Psoas muscle (tissue), 8 donors: ENCODE data around the gene NIPBL. TPM values are rescaled to one million over a fixed set of nuclear protein-coding genes. Genes with fewer than 3 reads are reported as not detected.
"Not testable (repeated sequence)": the region's sequence is repeated elsewhere in the genome, so short reads cannot be mapped to it uniquely, and the experiment has no call there.

Source experiments
- ATAC-seq, 4 donors: fragments of 200-7000 bp; cut with Tn5 transposase; one replicate each; pipeline ENCODE4 v1.9.1; 2020; ENCODE audit warnings: moderate library complexity in 3 of 4, mild to moderate bottlenecking in 2 of 4
- DNase-seq, 2 donors: peaks; one replicate each; pipeline ENCODE4 v3.0.0-alpha.2; 2020
- H3K27ac ChIP-seq: fragments of 200-600 bp; one replicate; pipeline ENCODE4 v1.8.0; 2022
- H3K27me3 ChIP-seq, 3 donors: fragments of 200-600 bp in 1 of 3; one replicate each; pipeline versions ENCODE4 v1.6.1 to v1.8.0; 2013 to 2022; ENCODE audit warnings: low read length in 2 of 3, mild to moderate bottlenecking in 2 of 3, moderate library complexity in 1 of 3; ENCODE audit not compliant: insufficient read depth in 3 of 3
- H3K36me3 ChIP-seq, 2 donors: fragments of 200-600 bp in 1 of 2; one replicate each; pipeline versions ENCODE4 v1.6.1 to v1.8.0; 2013 to 2022; ENCODE audit warnings: low read depth in 1 of 2, mild to moderate bottlenecking in 1 of 2, moderate library complexity in 1 of 2; ENCODE audit not compliant: insufficient read depth in 1 of 2
- H3K4me1 ChIP-seq: fragments of 200-600 bp; one replicate; pipeline ENCODE4 v1.8.0; 2022
- H3K4me3 ChIP-seq: fragments of 200-600 bp; one replicate; pipeline ENCODE4 v1.8.0; 2022; ENCODE audit warnings: mild to moderate bottlenecking
- H3K9me3 ChIP-seq: fragments of 200-600 bp; one replicate; pipeline ENCODE4 v1.8.0; 2022
- WGBS, 3 donors: extraction: QIAGEN DNeasy Blood & Tissue Kit; methylation state at CpG; one replicate each; pipeline versions ENCODE4 v1.1.6 to v1.1.7; 2013; 5-methylcytosine and 5-hydroxymethylcytosine counted together
- intact Hi-C, 2 donors: fragments of 100-400 bp; cut with DNase I; formaldehyde crosslinking; loops; one replicate each; pipeline versions ENCODE4 v1.11.0 to v1.14.2; 2022
- polyA plus RNA-seq, 3 donors: library from polyadenylated mRNA; stranded (reverse); fragments of 200-250 nt; gene quantifications; one replicate each; pipeline ENCODE4 v1.2.3, GENCODE V29; 2013
- total RNA-seq, 4 donors: library from RNA; stranded (reverse); fragmentation: NEBNext Ultra II Directional in 2 of 4; extraction: Animal tissue kit (Norgen Biotek cat#: 25700) in 2 of 4; gene quantifications; one replicate each; pipeline versions ENCODE4 v1.2.1 to v1.2.4, GENCODE V29; 2021 to 2023
- TF ChIP-seq, protein P1 (sequence below): fragments of 200-600 bp; IDR thresholded peaks from one replicate; pipeline ENCODE4 v1.8.0; 2022; ENCODE audit warnings: antibody characterized with exemption
- donor health status: healthy with polysubstance abuse.
- donor health status: DM: no; HTN: no; CAD: no; lungs with moderate emphysema.
- donor health status: Bipolar disorder and iron deficiency.
- donor health status: healthy.
- donor health status: DM: yes; HTN: yes; CAD: no.
- donor health status: DM: no; HTN: no; CAD: no.
- donor health status: DM: no; HTN: no; CAD: no.
- donor health status: DM: yes; HTN: yes; CAD: no.

The NIPBL gene
- total and polyA plus RNA-seq, 7 donors = 12.5 to 51.4 (median 38.1) TPM

DNA sequence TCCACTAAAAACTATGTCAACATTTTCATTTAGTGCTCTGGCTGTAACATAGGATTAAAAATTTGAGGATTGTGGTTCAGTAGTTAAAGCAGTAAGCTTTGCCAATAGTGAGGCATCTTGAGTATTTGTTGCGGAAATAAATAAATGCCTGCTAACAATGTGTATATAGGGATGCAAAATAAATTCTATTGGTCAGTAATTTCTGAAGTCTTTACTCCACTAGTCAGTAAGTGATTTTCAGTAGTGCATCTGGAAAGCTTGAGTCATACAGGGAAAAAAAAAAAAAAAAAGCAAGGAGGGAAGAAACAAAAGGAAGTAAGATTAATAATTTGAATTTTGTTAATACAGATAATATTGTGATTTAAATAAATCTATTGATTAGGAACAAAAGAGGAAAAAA lies 21.0 kb downstream of the NIPBL start:
- Histone ChIP-seq H3K9me3 (peaks cover 4% of the 10 kb centered on the region), H3K36me3 (no peaks in the 10 kb centered on the region), H3K4me3 (no peak overlapping the region), H3K4me1 (peaks cover 49% of the 10 kb centered on the region), H3K27ac (no peak overlapping the region), H3K27me3 (no peaks in the 10 kb centered on the region)
- intact Hi-C loops = no loop called here
- WGBS, 3 donors = 67 to 86% (median 84%) methylated on average over 1 of the region's 1 CpG
- ATAC-seq = no peak
- TF ChIP-seq, protein P1, sequence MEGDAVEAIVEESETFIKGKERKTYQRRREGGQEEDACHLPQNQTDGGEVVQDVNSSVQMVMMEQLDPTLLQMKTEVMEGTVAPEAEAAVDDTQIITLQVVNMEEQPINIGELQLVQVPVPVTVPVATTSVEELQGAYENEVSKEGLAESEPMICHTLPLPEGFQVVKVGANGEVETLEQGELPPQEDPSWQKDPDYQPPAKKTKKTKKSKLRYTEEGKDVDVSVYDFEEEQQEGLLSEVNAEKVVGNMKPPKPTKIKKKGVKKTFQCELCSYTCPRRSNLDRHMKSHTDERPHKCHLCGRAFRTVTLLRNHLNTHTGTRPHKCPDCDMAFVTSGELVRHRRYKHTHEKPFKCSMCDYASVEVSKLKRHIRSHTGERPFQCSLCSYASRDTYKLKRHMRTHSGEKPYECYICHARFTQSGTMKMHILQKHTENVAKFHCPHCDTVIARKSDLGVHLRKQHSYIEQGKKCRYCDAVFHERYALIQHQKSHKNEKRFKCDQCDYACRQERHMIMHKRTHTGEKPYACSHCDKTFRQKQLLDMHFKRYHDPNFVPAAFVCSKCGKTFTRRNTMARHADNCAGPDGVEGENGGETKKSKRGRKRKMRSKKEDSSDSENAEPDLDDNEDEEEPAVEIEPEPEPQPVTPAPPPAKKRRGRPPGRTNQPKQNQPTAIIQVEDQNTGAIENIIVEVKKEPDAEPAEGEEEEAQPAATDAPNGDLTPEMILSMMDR = no peak
- no peak for DNase-seq

DNA sequence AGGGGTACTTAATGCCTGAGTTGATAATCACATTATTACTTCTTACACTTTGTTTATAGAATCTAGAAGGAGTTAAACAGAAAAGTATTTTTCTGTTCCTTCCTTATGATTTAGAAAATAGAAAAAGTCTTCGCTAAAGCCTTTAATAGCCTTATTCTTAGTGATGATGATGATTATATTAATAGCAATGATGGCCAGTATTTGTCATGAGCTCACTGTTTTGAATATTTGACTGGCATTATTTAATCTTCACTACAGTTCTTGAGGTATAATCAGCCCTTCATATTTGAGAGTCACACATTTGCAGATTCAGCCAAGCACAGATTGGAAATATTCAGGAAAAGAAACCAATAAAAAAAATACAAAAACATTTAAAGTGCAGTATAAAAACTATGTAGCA lies 23.3 kb downstream of the NIPBL start:
- no peaks in the 10 kb centered on the region for H3K27me3 ChIP-seq
- peak; percentile 45 to 70 (median 62) for ATAC-seq
- peak overlapping the region; percentile 17 for H3K4me3 ChIP-seq
- H3K9me3 ChIP-seq = peaks cover 5% of the 10 kb centered on the region
- TF ChIP-seq, protein P1 = no peak
- intact Hi-C loops = no loop called here
- H3K27ac ChIP-seq = peak overlapping the region; percentile 63
- H3K4me1 ChIP-seq = peaks cover 37% of the 10 kb centered on the region
- no peaks in the 10 kb centered on the region for H3K36me3 ChIP-seq
- DNase-seq = no peak
- 50 to 77% (median 70%) methylated on average over 1 of the region's 1 CpG for WGBS, 3 donors

DNA sequence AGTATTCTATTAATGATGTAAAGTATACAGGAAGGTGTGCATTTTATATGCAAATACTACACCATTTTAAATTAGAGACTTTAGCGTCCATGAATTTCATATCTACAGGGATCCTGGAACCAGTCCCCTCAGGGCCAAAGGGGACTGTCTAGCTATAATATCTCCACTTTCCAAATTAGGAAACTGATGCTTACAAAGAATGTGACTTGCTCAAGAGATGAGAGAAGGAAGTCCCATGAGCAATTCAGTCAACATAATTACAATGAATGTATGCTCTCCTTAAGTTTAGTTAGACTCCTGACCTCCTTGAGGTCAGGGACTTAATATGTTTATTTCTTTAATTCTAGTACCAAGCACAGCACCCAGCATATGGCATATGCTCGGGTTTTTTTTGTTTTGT lies 23.7 kb downstream of the NIPBL start:
- TF ChIP-seq, protein P1 = no peak
- ATAC-seq = peak; percentile 42 to 70 (median 60)
- Histone ChIP-seq H3K27ac (peak overlapping the region; percentile 63), H3K36me3 (no peaks in the 10 kb centered on the region), H3K4me1 (peaks cover 40% of the 10 kb centered on the region), H3K9me3 (peaks cover 5% of the 10 kb centered on the region), H3K4me3 (peak overlapping the region; percentile 17), H3K27me3 (no peaks in the 10 kb centered on the region)
- 54 to 68% (median 58%) methylated on average over 2 of the region's 2 CpGs for WGBS, 3 donors
- no peak for DNase-seq
- intact Hi-C loops = no loop called here

DNA sequence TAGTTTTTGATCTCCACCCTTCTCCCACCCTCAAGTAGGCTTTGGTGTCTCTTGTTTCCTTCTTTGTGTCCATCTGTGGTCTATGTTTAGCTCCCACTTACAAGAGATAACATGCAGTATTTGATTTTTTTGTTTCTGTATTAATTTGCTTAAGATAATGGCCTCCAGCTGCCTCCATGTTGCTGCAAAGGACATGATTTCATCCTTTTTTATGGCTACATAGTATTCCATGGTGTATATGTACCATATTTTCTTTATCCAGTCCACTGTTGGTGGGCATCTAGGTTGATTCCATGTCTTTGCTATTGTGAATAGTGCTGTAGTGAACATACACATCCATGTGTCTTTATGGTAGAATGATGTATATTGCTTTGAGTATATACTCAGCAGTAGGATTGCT lies 24.5 kb downstream of the NIPBL start:
- intact Hi-C loops, DNase-seq, H3K36me3 ChIP-seq, H3K9me3 ChIP-seq, H3K27me3 ChIP-seq, ATAC-seq, H3K27ac ChIP-seq, H3K4me3 ChIP-seq: not testable (repeated sequence)
- peaks cover 41% of the 10 kb centered on the region for H3K4me1 ChIP-seq

DNA sequence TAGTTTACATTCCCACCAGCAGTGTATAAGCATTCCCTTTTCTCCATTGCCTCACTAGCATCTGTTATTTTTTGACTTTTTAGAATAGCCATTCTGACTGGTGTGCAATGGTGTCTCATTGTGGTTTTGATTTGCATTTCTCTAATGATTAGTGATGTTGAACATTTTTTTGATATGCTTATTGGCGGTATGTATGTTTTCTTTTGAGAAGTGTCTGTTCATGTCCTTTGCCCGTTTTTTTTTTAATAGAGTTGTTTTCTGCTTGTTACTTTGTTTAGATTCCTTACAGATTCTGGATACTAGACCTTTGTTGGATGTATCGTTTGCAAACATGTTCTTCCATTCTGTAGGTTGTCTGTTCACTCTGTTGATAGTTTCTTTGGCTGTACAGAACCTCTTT lies 25.3 kb downstream of the NIPBL start:
- WGBS, 3 donors = 96 to 100% (median 96%) methylated on average over 3 of the region's 3 CpGs

More for the DNA sequence above, 25.3 kb downstream of the NIPBL start:
- peaks cover 41% of the 10 kb centered on the region for H3K4me1 ChIP-seq
- no peak overlapping the region for H3K4me3 ChIP-seq
- H3K36me3 ChIP-seq = no peaks in the 10 kb centered on the region
- TF ChIP-seq, protein P1 = no peak
- no peak for ATAC-seq
- intact Hi-C loops = no loop called here
- H3K27ac ChIP-seq = no peak overlapping the region
- H3K27me3 ChIP-seq = no peaks in the 10 kb centered on the region
- peaks cover 5% of the 10 kb centered on the region for H3K9me3 ChIP-seq
- DNase-seq = no peak
